HG03571 (cell line): ENCODE results near the gene BIN1.
"Not testable (repeated sequence)": the region's sequence is repeated elsewhere in the genome, so short reads cannot be mapped to it uniquely, and the experiment has no call there.

Experiments used
- ATAC-seq: cut with Tn5 transposase; IDR thresholded peaks from one replicate; pipeline ENCODE4 v1.9.1; 2021; ENCODE audit not compliant: unreplicated experiment

BIN1 gene

GRCh38 chr2:127134833-127135830 lies 28.2 kb upstream of the BIN1 start:
- no peak for ATAC-seq

GRCh38 chr2:127134235-127134634 lies 27.3 kb upstream of the BIN1 start:
- ATAC-seq, result no peak

GRCh38 chr2:127133793-127134192 lies 26.8 kb upstream of the BIN1 start:
- ATAC-seq, result no peak

GRCh38 chr2:127130421-127130820 lies 23.5 kb upstream of the BIN1 start:
- ATAC-seq, result no peak

- no peak for ATAC-seq
Measured at GRCh38 chr2:127129937-127130336, 23.0 kb upstream of the BIN1 start.

- peak; percentile 87 for ATAC-seq
Measured at GRCh38 chr2:127128445-127128904, 21.5 kb upstream of the BIN1 start.

- ATAC-seq, result no peak
Measured at GRCh38 chr2:127125821-127126220, 18.9 kb upstream of the BIN1 start.

- ATAC-seq, result no peak
Measured at GRCh38 chr2:127124426-127124825, 17.5 kb upstream of the BIN1 start.

- no peak for ATAC-seq
Measured at GRCh38 chr2:127122361-127123027, 15.5 kb upstream of the BIN1 start.

- ATAC-seq, result no peak
Measured at GRCh38 chr2:127121776-127122176, 14.8 kb upstream of the BIN1 start.

GRCh38 chr2:127121353-127121752 lies 14.4 kb upstream of the BIN1 start:
- ATAC-seq, result no peak

- not testable (repeated sequence) for ATAC-seq
Measured at GRCh38 chr2:127120408-127120807, 13.5 kb upstream of the BIN1 start.

GRCh38 chr2:127118467-127118866 lies 11.5 kb upstream of the BIN1 start:
- ATAC-seq, result no peak

- ATAC-seq, result no peak
Measured at GRCh38 chr2:127118038-127118437, 11.1 kb upstream of the BIN1 start.

GRCh38 chr2:127117603-127118002 lies 10.6 kb upstream of the BIN1 start:
- no peak for ATAC-seq

- no peak for ATAC-seq
Measured at GRCh38 chr2:127115471-127116199, 8.7 kb upstream of the BIN1 start.

- ATAC-seq, result no peak
Measured at GRCh38 chr2:127110985-127111384, 4.0 kb upstream of the BIN1 start.

- no peak for ATAC-seq
Measured at GRCh38 chr2:127108090-127108523, 1.2 kb upstream of the BIN1 start.

GRCh38 chr2:127107622-127107999 lies 657 bp upstream of the BIN1 start:
- ATAC-seq, result peak; percentile 6

- ATAC-seq, result peak; percentile 14
Measured at GRCh38 chr2:127106457-127106990, 430 bp downstream of the BIN1 start.
